Fibroblast of gingiva (primary cell): ENCODE measurements around the gene ZNF212.
A peak's percentile ranks its signal among the peaks of the same experiment; 100 is the strongest.

ENCODE experiments used
- DNase-seq: peaks from one replicate; pipeline ENCODE4 v3.0.0-alpha.2; 2011; ENCODE audit warnings: low read depth

The ZNF212 gene

DNA sequence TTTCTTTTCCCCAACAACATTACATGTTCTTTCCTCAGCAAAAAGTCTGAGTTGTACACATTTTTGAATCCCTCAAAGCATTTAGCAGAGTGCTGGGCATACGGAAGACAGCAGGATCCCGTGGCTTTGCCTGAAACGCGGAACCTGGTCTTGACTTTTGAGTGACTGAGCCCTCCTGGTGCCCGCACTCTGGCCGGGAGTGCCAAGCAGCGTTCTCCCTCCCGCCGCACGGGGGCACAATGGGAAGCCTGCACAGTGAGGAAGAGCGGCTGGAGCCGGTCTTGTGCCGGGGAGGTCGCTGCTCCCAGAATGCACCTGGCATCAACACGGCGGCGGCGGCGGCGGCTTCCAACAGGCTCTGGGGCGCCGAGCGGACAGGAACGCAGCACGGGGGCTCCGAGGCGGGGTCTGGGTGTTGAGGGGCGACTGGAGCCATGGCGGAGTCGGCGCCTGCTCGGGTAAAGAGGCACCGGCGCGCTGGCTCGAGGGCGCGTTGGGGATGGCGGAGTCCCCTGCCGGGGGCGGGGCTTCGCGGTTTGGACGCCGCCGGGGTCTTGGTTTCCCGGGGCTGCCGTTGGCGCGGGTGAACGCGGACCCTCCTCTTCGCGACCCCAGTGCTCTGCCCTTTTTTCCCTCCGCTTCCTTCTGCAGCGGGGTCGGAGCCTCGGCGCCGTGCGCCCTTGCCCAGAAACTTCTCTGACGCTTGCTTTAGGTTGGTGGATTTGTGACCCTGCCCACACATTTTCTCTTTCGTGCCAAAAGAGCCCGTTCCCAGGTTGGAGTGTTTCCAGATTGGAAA is at the start of gene ZNF212:
Gene ZNF212, plus strand, starts transcription at position 307 of the 799 bp plus-strand sequence. Its CDS starts 128 bp downstream, at position 435.
- peak; percentile 83 for DNase-seq

DNA sequence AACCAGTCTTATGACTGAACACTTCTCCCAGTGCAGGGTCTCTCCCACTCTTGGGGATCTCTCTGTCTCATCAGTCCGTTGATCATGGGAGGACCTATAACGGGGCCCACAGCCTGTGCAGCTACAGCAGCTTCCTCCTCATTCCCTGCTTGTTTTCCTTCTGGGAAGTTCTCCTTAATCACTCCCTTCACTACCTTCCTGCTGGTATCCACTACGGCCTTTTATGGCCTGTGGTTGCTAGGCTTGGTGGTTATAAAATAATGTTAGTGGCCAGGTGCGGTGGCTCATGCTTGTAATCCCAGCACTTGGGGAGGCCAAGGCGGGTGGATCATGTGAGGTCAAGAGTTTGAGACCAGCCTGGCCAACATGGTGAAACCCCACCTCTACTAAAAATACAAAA is 47.6 kb upstream of the ZNF212 start:
- DNase-seq: no peak

DNA sequence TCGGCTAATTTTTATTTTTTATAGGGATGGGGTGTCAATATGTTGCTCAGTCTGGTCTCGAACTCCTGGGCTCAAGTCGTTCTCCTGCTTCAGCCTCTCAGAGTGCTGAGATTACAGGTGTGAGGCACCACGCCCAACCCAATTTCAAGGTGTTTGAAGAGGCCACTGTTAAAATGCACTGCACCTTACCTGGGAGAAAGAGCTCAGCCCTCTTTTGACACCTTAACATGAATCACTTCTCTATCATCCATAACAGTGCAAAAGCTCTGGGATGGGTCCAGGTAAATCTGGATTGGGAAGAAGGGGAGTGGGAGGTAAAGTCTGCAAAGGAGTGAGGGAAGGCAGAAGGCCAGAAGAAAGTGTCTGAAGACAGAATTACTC is 44.7 kb upstream of the ZNF212 start:
- DNase-seq: no peak

DNA sequence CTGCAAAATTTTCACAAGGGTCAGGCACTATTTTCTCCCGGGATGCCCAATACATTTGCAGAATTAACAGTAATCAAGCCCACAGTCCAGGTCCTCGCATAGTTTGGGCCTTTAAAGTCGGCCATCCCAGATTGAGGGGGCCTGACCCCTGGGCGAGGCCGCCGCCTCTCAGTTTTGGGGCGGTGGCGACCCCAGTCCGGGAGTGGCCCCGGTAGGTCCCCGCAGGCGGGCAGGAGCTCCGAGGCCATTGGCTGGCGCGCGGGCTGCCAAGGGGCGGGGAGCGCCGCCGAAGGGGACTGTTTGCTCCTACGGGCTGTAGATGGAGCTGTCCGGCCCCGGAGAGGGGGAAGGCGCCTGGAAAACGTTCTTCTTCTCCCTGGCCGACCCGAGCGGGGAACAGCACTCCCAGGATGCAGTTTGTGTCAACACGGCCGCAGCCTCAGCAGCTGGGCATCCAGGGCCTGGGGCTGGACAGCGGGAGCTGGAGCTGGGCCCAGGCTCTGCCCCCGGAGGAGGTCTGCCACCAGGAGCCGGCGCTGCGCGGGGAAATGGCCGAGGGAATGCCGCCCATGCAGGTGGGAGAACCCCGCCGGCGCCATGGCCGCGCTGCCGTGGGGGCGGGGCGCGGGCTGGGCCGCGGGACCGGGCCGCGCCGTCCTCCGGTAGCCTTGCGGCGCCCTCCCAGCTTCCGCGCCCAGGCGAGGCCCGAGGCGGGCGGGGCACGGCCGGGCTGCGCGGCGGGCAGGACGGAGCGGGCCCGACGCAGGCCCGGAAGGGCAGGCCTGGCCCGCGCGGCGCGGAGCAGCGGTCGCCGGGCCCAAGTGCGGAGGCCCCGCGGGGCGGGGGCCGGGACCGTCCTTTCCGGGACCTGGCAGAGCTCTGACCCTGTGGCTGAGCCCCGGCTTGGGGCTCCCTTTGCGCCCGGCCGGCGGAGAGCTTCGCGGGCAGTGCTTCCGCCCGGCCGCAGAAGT is 44.0 kb upstream of the ZNF212 start, which contains the start of gene ZNF282:
Gene ZNF282, plus strand, starts transcription at position 367 of the 971 bp plus-strand sequence. Its CDS starts 44 bp downstream, at position 411.
- peak; percentile 87 for DNase-seq

DNA sequence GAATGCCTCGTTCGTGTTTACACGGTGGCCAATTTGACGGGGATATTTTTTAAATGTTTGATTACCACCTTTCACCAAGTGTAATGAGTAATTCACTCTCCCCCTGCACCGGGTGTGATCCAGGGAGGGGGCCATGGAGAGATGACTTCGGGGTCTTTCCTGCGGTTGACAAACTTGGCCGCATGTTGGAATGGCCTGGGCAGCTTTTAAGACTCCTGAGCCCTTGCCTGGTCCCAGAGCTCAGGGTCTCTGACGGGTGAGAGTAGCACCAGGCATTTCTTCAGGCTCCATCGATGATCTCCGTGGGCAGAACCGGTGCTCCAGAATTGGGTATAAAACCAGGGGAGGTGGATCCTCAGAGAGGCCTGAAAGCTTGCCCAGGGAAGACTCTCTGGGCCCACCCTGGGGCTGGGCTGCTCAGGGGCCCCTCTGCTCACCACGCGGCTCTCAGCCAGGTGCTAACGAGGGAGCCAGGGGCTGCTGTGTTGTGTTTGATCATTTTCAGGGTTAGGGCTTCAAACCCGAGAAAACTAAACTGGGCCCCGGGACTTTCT is 43.2 kb upstream of the ZNF212 start:
- no peak for DNase-seq

DNA sequence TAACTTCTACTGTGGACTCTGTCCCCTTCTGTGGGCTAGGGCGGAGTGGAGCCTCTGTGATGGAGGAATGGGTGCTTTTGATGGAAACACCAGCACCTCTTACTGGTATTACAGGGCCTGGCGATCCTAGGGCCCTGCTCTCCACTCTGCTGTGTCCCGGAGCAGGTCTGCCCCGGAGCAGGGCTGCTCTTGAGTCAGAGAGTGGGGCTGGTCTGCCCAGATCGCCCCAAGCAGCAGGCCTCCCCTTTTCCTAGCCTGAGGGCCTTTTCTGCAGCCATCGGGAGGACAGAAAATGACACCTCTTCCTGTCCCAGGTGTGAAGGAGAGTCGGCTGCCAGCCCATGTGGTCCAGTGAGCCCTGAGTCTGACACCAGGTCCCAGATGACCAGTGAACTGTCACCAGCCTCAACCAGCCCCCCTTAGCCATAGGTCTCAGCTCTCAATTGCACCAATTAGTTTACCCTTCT is 42.7 kb upstream of the ZNF212 start:
- DNase-seq: no peak

DNA sequence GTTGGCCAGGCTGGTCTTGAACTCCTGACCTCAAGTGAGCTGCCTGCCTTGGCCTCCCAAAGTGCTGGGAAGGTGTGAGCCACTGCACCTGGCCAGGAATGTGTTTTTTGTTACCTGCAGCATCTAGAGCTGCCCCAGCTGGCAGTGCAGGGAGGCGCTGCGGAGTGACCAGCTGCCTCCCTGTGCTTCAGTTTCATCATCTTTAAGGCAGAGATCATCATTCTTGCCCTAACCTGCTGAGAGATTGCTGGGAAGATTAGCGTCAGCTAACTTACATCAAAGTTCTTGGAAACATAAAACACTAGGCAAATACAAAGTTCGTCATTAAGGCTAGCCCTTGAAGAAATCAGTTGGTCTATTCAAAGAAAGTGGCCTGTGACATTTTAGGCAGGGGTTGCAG is 41.8 kb upstream of the ZNF212 start:
- DNase-seq: no peak

DNA sequence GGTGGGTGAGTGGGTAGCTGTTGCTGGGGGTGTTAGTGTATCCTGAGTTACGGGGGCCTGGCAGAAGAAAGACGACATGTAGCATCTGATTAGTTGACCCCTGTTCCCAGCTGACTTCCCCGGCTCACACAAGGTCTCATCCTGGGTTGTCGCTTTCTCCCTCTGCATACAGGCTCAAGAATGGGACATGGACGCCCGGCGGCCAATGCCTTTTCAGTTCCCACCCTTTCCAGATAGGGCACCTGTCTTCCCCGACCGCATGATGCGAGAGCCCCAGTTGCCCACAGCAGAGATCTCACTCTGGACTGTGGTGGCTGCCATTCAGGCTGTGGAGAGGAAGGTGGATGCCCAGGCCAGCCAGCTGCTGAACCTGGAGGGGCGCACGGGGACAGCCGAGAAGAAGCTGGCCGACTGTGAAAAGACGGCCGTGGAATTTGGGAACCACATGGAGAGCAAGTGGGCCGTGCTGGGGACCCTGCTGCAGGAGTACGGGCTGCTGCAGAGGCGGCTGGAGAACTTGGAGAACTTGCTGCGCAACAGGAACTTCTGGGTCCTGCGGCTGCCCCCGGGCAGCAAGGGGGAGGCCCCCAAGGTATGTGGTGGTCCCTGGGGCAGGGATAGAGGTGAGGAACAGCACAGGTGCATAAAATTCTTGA is 41.2 kb upstream of the ZNF212 start:
- no peak for DNase-seq

DNA sequence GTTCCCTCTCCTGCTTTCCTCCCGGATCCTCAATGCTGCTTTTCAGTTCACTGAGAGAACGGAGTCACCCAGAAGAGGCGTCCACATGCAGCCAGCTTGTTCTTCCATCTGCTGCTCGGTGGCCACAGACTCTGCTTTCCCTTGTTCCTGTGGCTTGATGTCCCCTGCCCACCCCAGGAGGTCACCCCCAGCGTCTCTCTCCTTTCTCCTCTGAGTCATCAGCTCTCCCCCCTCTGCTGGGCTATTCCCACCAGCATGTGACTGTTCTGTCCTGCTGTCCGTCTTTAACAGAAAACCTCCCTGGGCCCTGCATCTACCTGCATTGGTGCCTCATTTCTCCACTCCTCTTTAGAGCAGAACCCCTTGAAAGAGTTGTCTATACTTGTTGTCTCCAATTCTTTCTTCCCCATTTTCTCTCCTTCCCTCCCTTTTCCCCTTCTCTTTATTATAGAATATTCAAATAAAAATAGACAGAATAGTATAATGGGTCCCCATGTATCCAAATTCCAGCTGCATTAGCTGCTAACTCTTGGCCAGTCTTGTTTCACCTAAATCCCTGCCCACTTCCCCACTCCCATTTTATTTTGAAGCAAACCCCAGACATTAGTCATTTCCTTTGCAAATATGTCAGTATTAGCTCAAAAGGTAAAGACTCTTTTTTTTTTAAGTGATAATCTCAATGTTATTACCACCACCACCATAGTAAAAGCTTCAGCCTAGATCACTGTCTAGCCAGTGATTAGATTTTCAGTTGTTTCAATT is 40.0 kb upstream of the ZNF212 start:
- DNase-seq: no peak

DNA sequence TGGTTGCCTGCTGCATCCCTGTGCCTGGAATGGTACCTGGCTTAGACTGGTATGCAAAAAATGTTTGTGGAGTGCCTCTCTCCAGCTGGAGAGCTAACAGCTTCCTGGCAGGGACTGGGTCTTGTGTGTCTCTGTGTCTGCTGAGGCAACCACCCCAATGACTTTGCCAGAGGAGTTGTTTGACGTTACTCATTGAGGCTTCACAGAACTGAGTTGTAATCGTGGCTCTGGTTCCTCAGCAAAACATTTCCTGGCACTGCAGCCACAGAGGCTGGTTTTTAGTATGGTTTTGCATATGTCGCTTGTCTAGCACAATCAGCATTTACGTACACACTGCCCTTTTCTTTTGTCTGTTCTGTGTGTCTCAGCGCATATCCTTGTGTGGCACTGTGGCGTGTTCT is 36.6 kb upstream of the ZNF212 start:
- DNase-seq: no peak

DNA sequence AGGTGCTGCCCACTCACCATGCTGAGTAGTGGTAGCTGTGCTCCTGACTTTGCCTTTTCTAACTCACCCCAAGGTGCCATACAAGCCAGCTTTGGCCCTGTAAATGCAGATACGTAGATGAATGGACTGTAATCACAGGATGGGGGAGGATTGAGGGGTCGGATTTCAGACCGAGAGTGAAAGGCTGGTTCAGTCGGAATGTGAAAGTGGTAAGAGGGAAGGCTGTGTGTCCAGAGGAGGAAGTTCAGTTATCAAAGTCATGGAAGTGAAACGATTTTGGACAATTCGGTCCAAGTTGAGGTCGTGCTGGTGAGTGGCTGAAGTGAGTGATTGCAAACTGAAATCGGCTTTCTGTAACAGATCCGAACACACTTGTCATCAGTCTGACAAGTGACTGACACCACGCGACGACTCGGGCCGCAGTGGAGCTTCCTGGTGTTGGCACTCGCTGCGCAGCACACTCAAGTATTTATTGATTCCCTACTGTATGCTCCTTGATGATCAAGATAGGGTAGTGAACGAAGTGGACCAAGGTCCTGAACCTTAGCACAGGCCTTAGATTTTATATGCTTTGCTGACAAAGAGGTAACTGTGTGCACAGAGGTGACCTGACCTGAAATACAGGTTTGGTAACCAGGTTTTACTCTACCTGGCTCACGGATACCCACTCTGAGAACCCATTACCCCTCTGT is 33.6 kb upstream of the ZNF212 start:
- DNase-seq: no peak

DNA sequence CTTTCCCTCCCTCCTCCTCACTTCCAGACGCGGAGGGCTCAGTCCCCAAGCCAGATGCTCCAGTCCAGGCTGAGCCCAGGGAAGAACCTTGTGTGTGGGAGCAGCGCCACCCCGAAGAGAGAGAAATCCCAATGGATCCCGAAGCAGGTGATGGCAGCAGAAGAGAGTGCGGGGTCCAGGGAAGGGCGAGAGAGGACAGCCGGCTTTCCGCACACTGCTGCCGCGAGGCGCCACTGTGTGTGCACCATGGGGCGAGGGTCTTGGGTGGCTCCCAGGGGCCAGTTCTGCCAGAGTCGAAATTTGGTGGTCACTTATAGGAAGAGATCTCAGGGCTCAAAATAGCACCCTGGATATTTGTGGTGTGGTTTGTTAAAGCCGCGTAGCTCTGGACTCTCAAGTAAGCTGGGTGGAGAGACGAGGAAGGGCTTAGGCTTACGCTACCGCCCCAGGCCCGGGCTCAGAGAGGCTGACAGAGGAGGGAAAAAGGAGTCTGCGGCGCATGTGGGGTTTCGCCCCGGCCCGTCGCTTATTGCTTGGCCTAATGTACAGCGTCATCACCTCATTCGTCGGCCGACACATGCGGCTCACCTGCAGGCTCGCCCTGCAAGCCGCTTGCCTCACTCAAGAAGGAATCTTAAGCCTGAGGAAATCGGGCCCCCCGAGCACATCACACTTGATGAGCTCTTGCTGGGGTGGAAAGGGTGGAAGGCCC is 32.0 kb upstream of the ZNF212 start:
- no peak for DNase-seq

DNA sequence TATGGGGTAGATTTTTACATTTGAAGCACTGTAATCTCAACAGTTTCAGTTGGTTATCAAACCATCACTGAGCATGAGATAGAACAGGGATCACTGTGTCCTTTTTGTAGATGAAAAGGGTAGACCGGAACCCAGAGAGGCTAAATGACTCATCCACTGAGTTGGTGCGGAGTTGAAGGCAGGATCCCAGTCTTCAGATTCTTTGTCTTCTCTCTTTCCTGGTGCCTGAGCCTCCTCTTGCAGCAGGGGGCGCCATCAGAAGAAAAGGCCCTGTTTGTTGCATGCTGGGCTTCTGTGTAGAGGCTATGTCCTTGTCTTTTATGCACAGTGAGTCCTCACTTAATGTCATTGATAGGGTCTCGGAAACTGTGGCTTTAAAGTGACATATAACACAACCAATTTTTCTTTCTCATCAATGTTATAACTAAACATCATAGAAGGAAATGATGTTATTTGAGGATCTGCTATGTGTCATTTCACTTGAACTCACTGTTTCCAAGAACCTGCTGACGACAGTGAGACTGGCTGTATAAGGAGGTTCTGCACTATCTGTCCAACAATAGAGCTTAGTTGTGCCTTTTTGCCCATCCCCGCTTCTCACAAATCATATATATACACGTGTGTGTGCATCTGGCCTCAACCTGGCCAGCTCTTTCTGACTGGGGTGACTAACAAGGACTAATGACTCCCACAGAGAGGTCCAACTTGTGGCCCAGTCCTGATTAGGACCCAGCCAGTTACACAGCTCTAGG is 29.8 kb upstream of the ZNF212 start:
- DNase-seq: no peak

DNA sequence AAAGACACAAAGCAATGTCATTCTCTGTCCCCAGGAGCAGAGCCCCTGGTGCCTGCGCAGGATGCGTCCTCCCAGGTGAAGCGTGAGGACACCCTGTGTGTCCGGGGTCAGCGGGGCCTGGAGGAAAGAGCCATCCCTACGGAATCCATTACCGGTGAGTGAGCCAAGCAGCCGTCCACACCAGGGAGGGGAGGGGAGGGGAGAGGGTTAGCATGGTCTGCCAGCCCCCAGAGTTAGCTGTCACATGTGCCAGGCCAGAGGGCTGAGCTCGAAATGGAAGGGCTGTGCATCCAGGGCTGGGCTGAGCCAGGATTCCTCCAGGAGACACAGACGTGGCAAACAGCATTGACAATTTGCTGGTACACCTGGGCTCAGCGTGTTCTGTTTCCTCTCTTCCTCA is 28.9 kb upstream of the ZNF212 start:
- DNase-seq: no peak

DNA sequence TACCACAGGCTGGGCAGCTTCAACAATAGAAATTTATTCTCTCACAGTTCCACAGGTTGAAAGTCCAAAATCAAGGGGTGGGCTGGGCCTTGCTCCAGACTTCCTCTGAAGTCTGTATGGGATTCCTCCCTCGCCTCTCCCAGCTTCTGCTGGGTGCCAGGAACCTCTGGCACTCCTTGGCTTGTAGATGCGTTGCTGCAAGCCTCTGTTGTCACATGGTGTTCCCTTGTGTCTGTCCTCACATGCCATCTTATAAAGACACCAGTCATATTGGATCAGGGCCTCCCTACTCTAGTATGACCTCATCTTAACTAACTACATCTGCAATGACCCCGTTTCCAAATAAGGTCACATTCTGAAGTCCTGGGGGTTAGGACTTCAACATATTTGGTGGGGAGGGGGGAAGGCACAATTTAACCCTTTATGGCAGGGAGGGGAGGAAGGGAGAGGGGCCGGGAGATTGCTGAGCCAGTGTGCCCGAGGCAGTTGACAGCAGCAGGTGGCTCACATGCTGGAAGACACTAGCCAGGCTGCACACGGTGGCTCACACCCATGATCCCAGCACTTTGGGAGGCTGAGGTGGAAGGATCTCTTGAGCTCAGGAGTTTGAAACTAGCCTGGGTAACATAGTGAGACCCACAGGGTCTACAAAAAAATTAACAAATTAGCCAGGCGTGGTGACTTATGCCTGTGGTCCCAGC is 25.3 kb upstream of the ZNF212 start:
- DNase-seq: peak; percentile 37

DNA sequence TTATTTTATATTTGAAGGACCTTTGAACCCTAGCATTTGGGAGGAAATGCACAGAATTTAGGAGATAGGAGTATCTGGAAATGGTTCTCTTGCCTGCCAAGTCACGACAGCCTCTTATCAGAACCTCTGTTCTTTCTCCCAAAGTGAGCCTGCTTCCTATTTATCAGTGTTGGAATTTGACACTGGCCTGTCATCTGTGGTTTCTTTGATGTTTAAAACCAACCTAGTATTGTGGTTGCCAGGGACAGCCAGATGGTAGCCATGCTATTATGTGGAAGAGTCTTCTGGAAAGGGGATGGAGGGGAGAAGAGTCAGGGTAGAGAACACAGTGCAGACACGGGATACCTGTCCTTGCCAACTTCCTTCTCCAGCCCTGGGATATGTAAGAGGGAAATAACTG is 23.0 kb upstream of the ZNF212 start:
- no peak for DNase-seq

DNA sequence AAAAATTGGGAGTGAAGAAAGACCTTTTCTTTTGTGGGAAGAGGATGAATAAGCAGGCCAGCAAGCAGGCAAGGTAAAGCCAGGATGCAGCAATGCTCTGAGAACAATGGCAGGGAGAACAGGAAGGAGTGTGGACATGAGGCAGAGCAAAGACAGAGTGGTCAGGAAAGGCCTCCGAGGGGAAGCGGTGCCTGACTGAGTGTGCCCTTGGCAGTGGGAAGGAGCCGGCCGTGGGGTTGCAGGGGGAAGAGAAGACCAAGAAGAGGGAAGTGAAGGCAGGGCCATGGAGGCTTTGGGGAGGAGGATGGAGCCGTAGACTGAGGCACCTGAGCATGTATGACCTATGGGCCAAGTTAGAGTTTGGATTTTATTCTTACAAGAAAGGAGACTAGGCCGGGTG is 21.9 kb upstream of the ZNF212 start:
- DNase-seq: no peak
